ENCODE results near the gene ATP1B2. TPM values are rescaled to one million over a fixed set of nuclear protein-coding genes. Genes with fewer than 3 reads are reported as not detected.

Gene ATP1B2
- total and polyA plus RNA-seq, 9 of the 15 experiments (the other 6 are each of a cell fraction or from before 2014, with no cell fraction given) = 0.23 to 6.0 (median 0.99) TPM

- no peak for TF ChIP-seq ERF (CRISPR knock-in tag; IDR thresholded peaks at IDR 0.05)
- TF ChIP-seq SIX5 (IDR thresholded peaks at IDR 0.05; ENCODE audit: borderline replicate concordance in 1 of 2, insufficient read depth in 1 of 2, low read depth in 1 of 2, low read length in 2 of 2) = peak; percentile 82 to 85; a peak in 3 of 4 replicates
- TF ChIP-seq JUND (IDR thresholded peaks at IDR 0.05; ENCODE audit: borderline replicate concordance, low read depth, low read length) = 0 out of 2 replicates have a peak, but pooled peaks have one; percentile 15
- no peak for TF ChIP-seq JUND (tag; IDR thresholded peaks at IDR 0.05; ENCODE audit: borderline replicate concordance, low read depth, low read length)
- TF ChIP-seq SUPT5H (IDR thresholded peaks at IDR 0.05) = peak; percentile 57
- no peak for TF ChIP-seq FOS (IDR thresholded peaks at IDR 0.05; ENCODE audit: extremely low read depth, insufficient read length)
- no peak for TF ChIP-seq HOXB6 (CRISPR knock-in tag; IDR thresholded peaks at IDR 0.05; ENCODE audit: borderline replicate concordance)
Observed at GRCh38 chr17:7687908-7688807, 37.4 kb downstream of the ATP1B2 start, which contains the start of gene WRAP53 (continued).

GRCh38 chr17:7688808-7689316, 38.1 kb downstream of the ATP1B2 start:
- H3K4me2 ChIP-seq (ENCODE audit: insufficient read depth, low read length) = peak overlapping the region; percentile 99
- ChIA-PET POLR2A (interaction anchor here (0.6 to 7.3 kb wide), 7 partner anchors 11 to 204 kb away, joined by 3 to 67 read pairs (median 4); partner anchors contain the start of genes ATP1B2, EFNB3 and SAT2), CTCF (ENCODE audit: low intra/inter-chr PET ratio) (interaction anchor here (1.4 to 2.7 kb wide), 2 partner anchors 55 to 127 kb away, joined by 4 to 18 read pairs; partner anchors contain the start of gene SENP3)
- no peak for ATAC-seq
- no peak for FAIRE-seq
- H3K36me3 ChIP-seq (ENCODE audit: control insufficient read depth, insufficient read depth, low read length) = peaks cover 21% of the 10 kb centered on the region
- TF ChIP-seq THAP12 (CRISPR knock-in tag; IDR thresholded peaks at IDR 0.05) (no peak), NFYB (IDR thresholded peaks at IDR 0.05; ENCODE audit: extremely low read depth, insufficient read length) (no peak)
- H3K9me3 ChIP-seq (replicated peaks; ENCODE audit: control insufficient read depth, insufficient read depth, low read depth, low read length) = no peaks in the 10 kb centered on the region
- peak overlapping the region; percentile 82 for H2AFZ ChIP-seq (ENCODE audit: low read depth, low read length)
- H3K9me1 ChIP-seq (ENCODE audit: control insufficient read depth, insufficient read depth, low read length) = no peaks in the 10 kb centered on the region
- in situ Hi-C loops (cut with MboI) = loop anchor here (5.0 kb wide), 1 partner anchor 57 kb away; the partner anchor contains the start of gene SHBG
- peak overlapping the region; percentile 60; the same call in 1 of the 3 replicates for H3K27ac ChIP-seq (ENCODE audit: extremely low read depth, low read depth, low read length)
- H3K4me3 ChIP-seq = peak overlapping the region; percentile 78
- peaks cover 6 to 21% of the 10 kb centered on the region in 2 experiments; a peak in 3 of 5 replicates for H3K4me1 ChIP-seq (replicated peaks in 1 of 2; ENCODE audit: control insufficient read depth in 2 of 2, insufficient read depth in 2 of 2, low read length in 2 of 2)
- intact Hi-C loops (cut with micrococcal nuclease) = loop anchor here (1.0 to 5.0 kb wide), 3 partner anchors 28 to 102 kb away; partner anchors contain the start of gene DNAH2
- DNase-seq (ENCODE audit: extremely low read depth in 1 of 4, low spot score in 3 of 4) = no peak
- no peaks in the 10 kb centered on the region for H3K27me3 ChIP-seq (ENCODE audit: control insufficient read depth in 2 of 2, insufficient read depth in 2 of 2, low read length in 2 of 2)
- no peaks in the 10 kb centered on the region for H4K20me1 ChIP-seq (replicated peaks; ENCODE audit: control insufficient read depth, insufficient read depth, low read length)
- peaks cover 52% of the 10 kb centered on the region for H3K79me2 ChIP-seq (ENCODE audit: control insufficient read depth, insufficient read depth, low read length)
- BruUV-seq (replicated peaks) = no TSS peak
- 0% methylated on average over 12 of the region's 13 CpGs for WGBS (ENCODE audit: insufficient coverage, low coverage, missing lambda C conversion rate)
- peak overlapping the region; percentile 71 to 96 for H3K9ac ChIP-seq (ENCODE audit: insufficient read depth in 1 of 2, low read depth in 2 of 2, low read length in 2 of 2)
